HCT116 (cell line): Measurements from ENCODE around the gene TES. TPM values are rescaled to one million over a fixed set of nuclear protein-coding genes. Genes with fewer than 3 reads are reported as not detected.

Experiments used
- ATAC-seq: fragments of 200-7000 bp; cut with Tn5 transposase; 2 replicates; pipeline ENCODE4 v1.9.1; 2020; ENCODE audit warnings: mild to moderate bottlenecking, moderate library complexity
- BruUV-seq: library from RNA; stranded (reverse); fragments of 400-500 nt; replicated peaks from 2 replicates; lab custom pipeline; 2021; lab: Mats Ljungman, UMichigan
- CTCF ChIA-PET: fragments of 300-600 bp; sonication (Branson Sonifier 250); formaldehyde crosslinking; loops from one replicate; lab custom pipeline; 2021; ENCODE audit warnings: antibody characterized with exemption; lab: Charles Lee
- POLR2A ChIA-PET: fragments of 300-600, 350-600 bp; sonication (Branson Sonifier 250); formaldehyde crosslinking; loops from one replicate; lab custom pipeline; 2021; ENCODE audit warnings: antibody characterized with exemption; lab: Charles Lee
- RAD21 ChIA-PET, 2 experiments: fragments of 300-600 bp; sonication (Branson Sonifier 250); formaldehyde crosslinking; loops; one replicate each; lab custom pipeline; 2023; ENCODE audit warnings: low total read pairs in 2 of 2; ENCODE audit not compliant: uncharacterized antibody in 2 of 2, unreplicated experiment in 2 of 2, low non-redundant PET in 1 of 2; lab: Charles Lee
- DNase-seq: peaks from one replicate; pipeline ENCODE4 v3.0.0-alpha.2; 2010; ENCODE audit warnings: low read depth, low spot score
- H2AFZ ChIP-seq: fragments of 200-600 bp; shearing (Covaris generic), sonication (generic); 2 replicates; pipeline ENCODE4 v1.6.1; 2017; ENCODE audit warnings: low read depth, mixed run types, mixed read lengths, antibody characterized with exemption, low read length; ENCODE audit not compliant: poor library complexity, severe bottlenecking
- H3K27ac ChIP-seq: 2 replicates; pipeline ENCODE4 v1.5.1; 2012; ENCODE audit warnings: low read depth, low read length
- H3K27me3 ChIP-seq: fragments of 200-600 bp; sonication (generic); 2 replicates; pipeline ENCODE4 v1.6.1; 2016; ENCODE audit warnings: mixed run types, low read length, mixed read lengths; ENCODE audit not compliant: insufficient read depth
- H3K36me3 ChIP-seq, 2 experiments: fragments of 200-500 bp in 1 of 2; fragments of 200-600 bp in 1 of 2; sonication (Bioruptor generic) in 1 of 2; sonication (generic) in 1 of 2; 2 replicates each; pipeline versions ENCODE4 v1.5.1 to v1.6.1; 2014 to 2016; ENCODE audit warnings: low read length in 2 of 2, inconsistent platforms in 1 of 2, mixed read lengths in 1 of 2, mixed run types in 1 of 2; ENCODE audit not compliant: insufficient read depth in 2 of 2, control insufficient read depth in 1 of 2
- H3K4me1 ChIP-seq, 2 experiments: fragments of 200-600 bp in 1 of 2; sonication (generic) in 1 of 2; 2 replicates each; pipeline versions ENCODE4 v1.5.1 to v1.6.1; 2012 to 2017; ENCODE audit warnings: low read length in 2 of 2, inconsistent platforms in 1 of 2, mild to moderate bottlenecking in 1 of 2, mixed read lengths in 1 of 2, mixed run types in 1 of 2, moderate library complexity in 1 of 2; ENCODE audit not compliant: insufficient read depth in 2 of 2, control insufficient read depth in 1 of 2
- H3K4me2 ChIP-seq: fragments of 200-600 bp; sonication (generic); 2 replicates; pipeline ENCODE4 v1.6.1; 2017; ENCODE audit warnings: mixed run types, low read length, mixed read lengths
- H3K4me3 ChIP-seq, 2 experiments: fragments of 200-600 bp in 1 of 2; sonication (generic) in 1 of 2; replicated peaks in 1 of 2; 2 replicates each; pipeline ENCODE4 v1.5.1; 2011 to 2016; ENCODE audit warnings: low read length in 2 of 2, control low read depth in 1 of 2, low read depth in 1 of 2, mild to moderate bottlenecking in 1 of 2, mixed read lengths in 1 of 2, mixed run types in 1 of 2
- H3K79me2 ChIP-seq: fragments of 200-600 bp; sonication (generic); 2 replicates; pipeline ENCODE4 v1.6.1; 2017; ENCODE audit warnings: mild to moderate bottlenecking, mixed run types, low read length, moderate library complexity, mixed read lengths; ENCODE audit not compliant: insufficient read depth
- H3K9ac ChIP-seq: fragments of 200-600 bp; sonication (generic); 2 replicates; pipeline ENCODE4 v1.6.1; 2016; ENCODE audit warnings: low read length, mixed read lengths
- H3K9me2 ChIP-seq: fragments of 200-600 bp; sonication (generic), shearing (Covaris generic); 2 replicates; pipeline ENCODE4 v1.6.1; 2017; ENCODE audit warnings: mixed run types, mild to moderate bottlenecking, moderate library complexity; ENCODE audit not compliant: insufficient read depth
- H3K9me3 ChIP-seq, 2 experiments: fragments of 200-500 bp in 1 of 2; fragments of 200-600 bp in 1 of 2; sonication (Bioruptor generic) in 1 of 2; sonication (generic) in 1 of 2; 2 replicates each; pipeline ENCODE4 v1.6.1; 2014 to 2017; ENCODE audit warnings: low read length in 2 of 2, mixed read lengths in 2 of 2, inconsistent platforms in 1 of 2, low read depth in 1 of 2, mild to moderate bottlenecking in 1 of 2, mixed run types in 1 of 2, moderate library complexity in 1 of 2; ENCODE audit not compliant: control insufficient read depth in 1 of 2, insufficient read depth in 1 of 2
- H4K20me1 ChIP-seq: fragments of 200-600 bp; sonication (generic), shearing (Covaris generic); 2 replicates; pipeline ENCODE4 v1.6.1; 2017; ENCODE audit warnings: mixed run types, mild to moderate bottlenecking, moderate library complexity; ENCODE audit not compliant: insufficient read depth
- CBX3 ChIP-seq: IDR thresholded peaks from 2 replicates; pipeline ENCODE4 v1.6.1; 2012; ENCODE audit warnings: low read depth
- CEBPB ChIP-seq: IDR thresholded peaks from 2 replicates; pipeline ENCODE4 v1.6.1; 2012; ENCODE audit warnings: low read depth
- EGR1 ChIP-seq: IDR thresholded peaks from 2 replicates; pipeline ENCODE4 v1.6.1; 2012; ENCODE audit warnings: low read depth
- ELF1 ChIP-seq: IDR thresholded peaks from 2 replicates; pipeline ENCODE4 v1.6.1; 2012; ENCODE audit warnings: low read depth, borderline replicate concordance
- EZH2phosphoT487 ChIP-seq: fragments of 200-600 bp; IDR thresholded peaks from 2 replicates; pipeline ENCODE4 v1.6.1; 2018; ENCODE audit warnings: antibody characterized with exemption, borderline replicate concordance
- MAX ChIP-seq: IDR thresholded peaks from 2 replicates; pipeline ENCODE4 v1.6.1; 2012
- POLR2A ChIP-seq: IDR thresholded peaks from 2 replicates; pipeline ENCODE4 v1.7.0; 2011; ENCODE audit warnings: borderline replicate concordance; ENCODE audit not compliant: insufficient read depth, insufficient read length; ENCODE audit errors: extremely low read depth
- POLR2AphosphoS5 ChIP-seq: IDR thresholded peaks from 2 replicates; pipeline ENCODE4 v1.6.1; 2011; ENCODE audit warnings: mild to moderate bottlenecking, low read depth, low read length, moderate library complexity
- RAD21 ChIP-seq: IDR thresholded peaks from 2 replicates; pipeline ENCODE4 v1.6.1; 2012; ENCODE audit warnings: low read depth, mild to moderate bottlenecking
- REST ChIP-seq: IDR thresholded peaks from 2 replicates; pipeline ENCODE4 v1.6.1; 2012; ENCODE audit warnings: low read depth
- SRF ChIP-seq: IDR thresholded peaks from 2 replicates; pipeline ENCODE4 v1.6.1; 2012; ENCODE audit warnings: low read depth
- TCF7L2 ChIP-seq: IDR thresholded peaks from 2 replicates; pipeline ENCODE4 v1.7.0; 2011; ENCODE audit warnings: borderline replicate concordance, inconsistent platforms; ENCODE audit not compliant: insufficient read depth, insufficient read length; ENCODE audit errors: extremely low read depth
- intact Hi-C: fragments of 100-400 bp; cut with micrococcal nuclease; formaldehyde crosslinking; loops from 2 replicates; pipeline ENCODE4 v1.10.0; 2022
- total RNA-seq: library from RNA; stranded (reverse); gene quantifications from one replicate; pipeline ENCODE4 v1.2.1, GENCODE V29; 2021; ENCODE audit not compliant: unreplicated experiment

Gene TES
- total RNA-seq, 1 experiment from 2014 or later: 129 TPM

DNA sequence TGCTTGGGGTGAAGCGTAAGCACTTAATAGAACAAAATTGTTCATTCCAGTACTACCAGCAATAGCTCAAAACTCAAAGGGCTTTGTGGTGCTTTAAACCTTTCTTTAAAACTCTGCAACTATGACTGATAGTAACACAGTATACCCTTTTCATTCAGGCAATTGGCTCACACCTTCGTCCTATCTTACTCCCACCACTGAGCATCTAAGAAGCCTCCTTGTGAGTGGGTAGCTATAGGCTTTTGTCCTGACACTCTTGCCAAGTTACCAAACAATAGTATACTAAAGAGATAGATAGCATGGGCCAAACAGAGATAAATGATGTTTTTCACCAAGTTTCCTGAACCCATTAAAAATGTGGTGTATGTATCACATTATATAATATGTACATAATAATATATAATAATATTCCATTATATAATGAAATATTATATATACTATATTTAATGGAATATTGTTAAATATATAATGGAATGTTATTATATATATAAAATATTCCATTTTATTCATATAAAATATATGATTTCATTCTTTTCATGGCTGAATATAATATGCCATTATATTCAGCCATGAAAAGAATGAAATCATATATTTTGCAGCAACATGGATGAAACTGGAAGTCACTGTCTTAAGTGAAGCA lies 96.2 kb downstream of the TES start:
- ChIA-PET POLR2A (no interaction called here), CTCF (no interaction called here), RAD21 (no interaction called here)
- Histone ChIP-seq H2AFZ (no peak overlapping the region), H3K9me2 (no peaks in the 10 kb centered on the region), H3K4me1 (peaks cover 0 to 13% of the 10 kb centered on the region in 2 experiments; a peak in 2 of 4 replicates), H4K20me1 (no peaks in the 10 kb centered on the region), H3K27ac (no peak overlapping the region), H3K9ac (no peak overlapping the region), H3K27me3 (no peaks in the 10 kb centered on the region), H3K9me3 (no peaks in the 10 kb centered on the region), H3K4me2 (no peak overlapping the region), H3K79me2 (no peaks in the 10 kb centered on the region), H3K36me3 (no peaks in the 10 kb centered on the region)
- ATAC-seq (no peak), DNase-seq (no peak)
- intact Hi-C loops: no loop called here
- BruUV-seq: no TSS peak
- TF ChIP-seq RAD21: no peak
- TF ChIP-seq POLR2A: no peak
- no peak for TF ChIP-seq MAX
- TF ChIP-seq EZH2phosphoT487: no peak
- TF ChIP-seq REST: no peak
- no peak for TF ChIP-seq POLR2AphosphoS5
- no peak for TF ChIP-seq EGR1
- no peak for TF ChIP-seq TCF7L2
- TF ChIP-seq SRF: no peak
- TF ChIP-seq CEBPB: no peak
- no peak for TF ChIP-seq CBX3
- no peak for TF ChIP-seq ELF1
- TF ChIP-seq, all 23 proteins: peak for 0
- no peak overlapping the region for H3K4me3 ChIP-seq
